ENCODE data around the gene DNAJC12.
"Not testable (repeated sequence)": the region's sequence is repeated elsewhere in the genome, so short reads cannot be mapped to it uniquely, and the experiment has no call there.

Gene DNAJC12

DNA sequence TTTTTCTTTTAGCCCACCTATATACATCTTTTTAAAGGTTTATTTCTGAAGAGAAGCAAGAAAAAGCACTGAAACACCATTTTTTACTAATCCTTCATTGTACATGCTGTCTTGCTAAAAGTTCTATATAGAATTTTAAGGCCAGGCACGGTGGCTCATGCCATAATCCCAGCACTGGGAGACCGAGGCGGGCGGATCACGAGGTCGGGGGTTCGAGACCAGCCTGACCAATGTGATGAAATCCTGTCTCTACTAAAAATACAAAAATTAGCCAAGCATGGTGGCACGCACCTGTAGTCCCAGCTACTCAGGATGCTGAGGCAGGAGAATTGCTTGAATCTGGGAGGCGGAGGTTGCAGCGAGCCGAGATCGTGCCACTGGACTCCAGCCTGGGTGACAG is 1.5 kb upstream of the DNAJC12 start:
- not testable (repeated sequence) for DNase-seq

DNA sequence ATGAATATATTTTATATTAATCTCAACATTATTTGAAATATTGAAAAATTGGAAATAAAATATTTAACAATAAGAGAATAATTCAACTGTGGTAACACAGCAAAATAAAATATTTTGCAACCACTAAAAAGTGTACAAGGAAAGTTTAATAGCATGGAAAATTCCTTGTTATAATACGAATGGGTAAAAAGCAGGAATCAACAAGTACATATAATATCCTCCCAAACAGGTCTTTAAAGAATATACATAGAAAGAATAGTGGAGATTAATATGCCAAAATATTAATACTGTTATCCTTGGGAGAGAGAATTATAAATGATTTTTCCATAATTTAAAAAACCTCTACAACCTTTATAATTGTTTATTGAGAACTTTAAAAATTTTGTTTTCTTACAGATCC is 1.0 kb downstream of the DNAJC12 start:
- no peak for DNase-seq

DNA sequence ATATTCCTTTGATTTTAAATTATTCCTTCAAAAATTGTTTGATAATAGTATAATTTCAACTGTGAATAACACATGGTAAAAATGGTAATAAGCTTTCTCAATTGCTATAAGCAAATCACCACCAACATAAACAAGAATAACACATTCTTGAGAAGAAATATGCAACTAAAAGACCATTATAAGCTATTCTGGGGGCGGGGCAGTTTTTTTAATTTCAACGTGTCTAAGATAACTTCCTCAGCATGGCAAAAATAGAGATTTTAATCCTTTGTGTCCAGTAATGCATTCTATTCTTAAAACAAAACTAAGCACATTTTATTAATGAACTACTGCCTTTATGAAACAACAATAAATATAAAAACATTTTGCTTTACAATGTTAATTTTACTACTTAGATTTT is 1.5 kb downstream of the DNAJC12 start:
- no peak for DNase-seq

DNA sequence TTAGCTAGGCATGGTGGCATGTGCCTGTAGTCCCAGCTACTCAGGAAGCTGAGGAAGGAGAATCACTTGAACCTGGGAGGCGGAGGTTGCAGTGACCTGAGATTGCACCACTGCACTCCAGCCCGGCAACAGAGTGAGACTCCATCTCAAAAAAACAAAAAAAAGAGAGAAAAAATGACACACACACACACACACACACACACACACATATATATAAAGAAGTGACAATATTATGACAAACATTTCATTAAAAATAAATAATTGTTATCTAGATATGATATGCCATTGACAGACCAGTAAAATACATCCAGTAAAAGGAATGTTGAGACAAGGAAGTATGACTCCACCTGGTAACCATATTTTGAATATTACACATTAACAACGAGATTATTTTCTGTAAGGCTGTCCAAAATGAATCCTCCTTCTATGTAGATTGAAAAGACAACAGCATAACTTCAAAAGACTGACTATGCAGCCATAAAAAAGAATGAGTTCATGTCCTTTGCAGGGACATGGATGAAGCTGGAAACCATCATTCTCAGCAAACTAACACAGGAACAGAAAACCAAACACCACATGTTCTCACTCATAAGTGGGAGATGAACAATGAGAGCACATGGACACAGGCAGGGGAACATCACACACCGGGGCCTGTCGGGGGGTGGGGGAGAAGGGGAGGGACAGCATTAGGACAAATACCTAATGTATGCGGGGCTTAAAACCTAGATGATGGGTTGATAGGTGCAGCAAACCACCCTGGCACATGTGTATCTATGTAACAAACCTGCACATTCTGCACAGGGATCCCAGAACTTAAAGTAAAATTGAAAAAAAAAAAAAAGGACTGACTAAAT is 2.2 kb downstream of the DNAJC12 start:
- DNase-seq, result not testable (repeated sequence)

DNA sequence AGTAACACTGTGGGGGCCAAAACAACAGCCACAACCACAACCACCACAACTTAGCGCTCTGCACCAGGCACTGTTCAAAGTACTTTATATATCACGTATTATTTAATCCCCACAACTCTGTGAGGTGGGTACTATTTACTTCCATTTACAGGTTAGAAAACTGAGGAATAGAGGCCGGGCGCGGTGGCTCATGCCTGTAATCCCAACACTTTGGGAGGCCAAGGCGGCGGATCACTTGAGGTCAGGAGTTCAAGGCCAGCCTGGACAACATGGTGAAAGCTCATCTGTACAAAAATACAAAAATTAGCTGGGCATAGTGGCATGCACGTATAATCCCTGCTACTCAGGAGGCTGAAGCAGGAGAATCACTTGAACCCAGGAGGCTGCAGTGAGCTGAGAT is 3.6 kb downstream of the DNAJC12 start:
- no peak for DNase-seq

DNA sequence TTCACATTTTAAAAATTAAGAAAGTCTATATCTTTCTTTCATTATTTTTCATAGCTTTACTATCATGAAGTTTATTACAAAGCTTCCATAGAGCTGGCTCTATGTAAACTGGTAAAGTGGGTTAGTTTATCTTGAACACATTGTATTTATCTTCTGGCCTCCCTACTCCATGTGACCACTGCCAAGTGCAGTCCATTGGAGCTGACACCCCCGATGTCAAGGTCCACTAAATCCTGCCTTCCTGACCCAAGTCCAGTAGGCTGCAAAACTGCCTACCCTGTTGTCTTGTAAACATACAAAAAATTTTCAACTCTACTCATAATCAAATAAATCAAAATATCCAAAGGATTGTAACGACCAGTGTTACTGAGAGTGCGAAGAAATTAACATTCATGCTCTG is 10.2 kb downstream of the DNAJC12 start:
- no peak for DNase-seq

DNA sequence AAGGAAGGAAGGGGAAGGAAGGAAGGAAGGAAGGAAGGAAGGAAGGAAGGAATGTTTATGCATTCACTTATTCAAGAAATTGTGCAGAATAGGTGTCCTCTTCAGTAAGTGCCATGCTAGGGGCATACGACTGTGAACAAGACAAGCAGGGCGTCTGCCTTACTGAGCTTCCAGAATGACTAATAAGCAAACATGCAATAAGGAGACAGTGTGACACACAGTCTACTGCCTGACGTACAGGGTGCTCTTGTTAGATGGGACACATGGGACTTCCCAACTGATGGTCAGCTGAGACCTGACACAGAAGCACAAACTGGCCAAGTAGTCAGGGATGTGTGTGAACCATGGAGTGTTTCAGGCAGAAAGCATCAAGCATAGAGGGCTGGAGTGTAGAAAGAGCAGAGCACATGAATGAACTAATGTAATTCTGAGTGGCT is 18.2 kb downstream of the DNAJC12 start:
- DNase-seq, result no peak

DNA sequence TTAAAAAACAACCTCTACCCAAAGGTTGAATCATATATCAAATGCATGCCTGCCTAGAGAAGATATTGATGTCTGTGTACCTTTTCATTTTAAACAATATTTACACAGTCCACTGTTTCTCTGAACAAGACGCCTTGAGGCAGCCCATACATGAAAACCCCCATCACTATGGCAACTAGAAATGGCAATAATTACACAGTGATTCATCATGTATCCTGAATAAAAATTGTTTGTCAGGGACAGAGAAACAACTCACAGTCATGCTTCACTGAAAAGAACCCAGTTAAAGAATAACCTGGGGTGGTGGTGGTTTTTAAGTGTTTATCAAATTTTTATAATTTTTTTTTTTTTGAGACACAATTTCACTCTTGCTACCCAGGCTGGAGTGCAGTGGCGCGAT is 19.7 kb downstream of the DNAJC12 start:
- DNase-seq, result no peak

DNA sequence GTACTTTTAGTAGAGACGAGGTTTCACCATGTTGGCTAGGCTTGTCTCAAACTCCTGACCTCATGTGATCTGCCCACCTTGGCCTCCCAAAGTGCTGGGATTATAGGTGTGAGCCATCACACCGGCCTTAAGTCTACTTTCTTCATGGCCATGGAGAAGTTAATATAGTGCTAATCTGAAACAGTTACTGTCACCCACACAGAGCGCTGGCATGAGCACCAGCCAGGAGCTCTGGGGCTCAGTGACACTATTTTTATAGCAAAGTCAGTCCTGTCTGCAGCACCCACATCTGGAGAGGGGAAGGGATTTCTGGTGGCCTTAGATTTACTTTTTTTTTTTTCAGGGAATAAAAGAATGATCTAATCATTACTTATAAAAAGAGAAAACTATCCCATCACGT is 21.3 kb downstream of the DNAJC12 start:
- no peak for DNase-seq

DNA sequence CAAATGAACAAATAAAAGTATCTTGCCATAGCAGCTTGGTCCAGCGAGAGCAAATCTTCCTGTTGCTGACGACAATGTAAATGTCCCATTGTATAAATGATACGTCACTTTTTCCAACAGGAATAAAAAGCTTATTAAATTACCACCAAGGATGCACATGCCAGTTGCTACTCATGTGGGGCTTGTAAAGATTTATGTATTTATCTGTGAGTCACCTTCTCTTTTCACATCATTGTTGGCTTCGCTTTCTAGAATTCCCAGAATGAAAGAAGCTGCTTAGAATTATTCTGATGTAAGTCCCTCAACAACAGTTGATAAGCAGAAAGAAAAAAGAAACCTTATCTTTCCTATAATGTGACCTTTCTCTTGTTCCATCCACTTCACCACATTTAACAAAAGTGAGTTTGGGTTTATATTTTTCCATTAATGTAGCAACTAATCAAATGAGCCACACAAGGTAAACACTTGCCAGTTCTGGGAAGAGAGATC is 22.4 kb downstream of the DNAJC12 start:
- DNase-seq, result no peak

DNA sequence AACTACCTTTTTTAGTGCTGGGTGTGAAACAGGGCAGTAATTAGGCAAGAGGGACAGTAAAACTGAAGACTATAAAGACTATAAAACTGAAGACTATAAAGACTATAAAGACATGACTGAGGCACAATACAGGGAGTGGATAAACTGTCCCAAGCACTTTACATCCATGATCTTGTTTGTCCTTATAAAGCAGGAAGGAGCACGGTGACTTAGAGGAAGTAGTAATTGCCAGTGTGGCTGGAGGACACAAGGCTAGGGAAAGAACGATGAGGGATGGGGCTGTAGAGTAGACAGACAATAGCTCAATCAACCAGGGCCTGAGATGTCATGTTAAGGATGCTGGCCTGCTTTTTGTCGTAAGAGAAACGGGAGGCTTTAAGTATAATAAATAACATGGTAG is 26.0 kb downstream of the DNAJC12 start:
- DNase-seq, result no peak

DNA sequence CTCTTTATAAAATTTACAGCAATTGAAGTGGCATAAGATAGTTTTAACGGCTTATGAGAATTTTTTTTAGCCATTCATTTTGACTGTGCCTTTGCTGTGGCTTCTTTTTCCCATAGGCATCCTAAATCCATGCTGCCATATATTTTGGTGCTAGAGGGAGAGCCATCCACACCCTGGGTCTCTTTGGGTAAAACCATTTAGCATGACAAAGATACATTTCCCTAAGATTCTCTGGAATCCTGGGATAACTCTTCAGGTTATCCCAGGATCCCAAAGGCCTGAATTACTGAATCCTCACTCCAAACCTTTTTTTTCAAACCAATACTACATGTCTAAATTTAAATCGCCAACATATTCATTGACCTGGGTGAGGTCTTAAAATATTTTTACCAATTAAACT is 28.9 kb downstream of the DNAJC12 start:
- DNase-seq, result no peak

DNA sequence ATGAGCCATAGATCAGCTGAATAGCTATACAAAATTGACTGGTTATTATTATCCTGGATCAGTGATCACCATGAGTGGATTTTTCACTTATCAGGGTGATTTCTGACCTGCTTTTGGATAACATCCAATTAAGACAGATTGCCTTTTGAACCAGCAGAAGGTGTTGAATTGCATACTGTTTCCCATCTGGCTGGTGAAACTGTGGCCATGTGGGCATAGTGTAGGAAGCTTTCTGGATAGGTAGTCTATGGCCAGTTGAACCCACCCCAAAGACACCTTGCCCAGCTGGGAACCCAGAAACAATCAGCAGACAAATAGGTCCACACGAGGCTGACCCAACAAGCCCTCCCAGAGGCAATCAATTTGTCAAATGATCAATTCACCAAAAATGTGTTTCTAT is 29.3 kb downstream of the DNAJC12 start:
- no peak for DNase-seq

DNA sequence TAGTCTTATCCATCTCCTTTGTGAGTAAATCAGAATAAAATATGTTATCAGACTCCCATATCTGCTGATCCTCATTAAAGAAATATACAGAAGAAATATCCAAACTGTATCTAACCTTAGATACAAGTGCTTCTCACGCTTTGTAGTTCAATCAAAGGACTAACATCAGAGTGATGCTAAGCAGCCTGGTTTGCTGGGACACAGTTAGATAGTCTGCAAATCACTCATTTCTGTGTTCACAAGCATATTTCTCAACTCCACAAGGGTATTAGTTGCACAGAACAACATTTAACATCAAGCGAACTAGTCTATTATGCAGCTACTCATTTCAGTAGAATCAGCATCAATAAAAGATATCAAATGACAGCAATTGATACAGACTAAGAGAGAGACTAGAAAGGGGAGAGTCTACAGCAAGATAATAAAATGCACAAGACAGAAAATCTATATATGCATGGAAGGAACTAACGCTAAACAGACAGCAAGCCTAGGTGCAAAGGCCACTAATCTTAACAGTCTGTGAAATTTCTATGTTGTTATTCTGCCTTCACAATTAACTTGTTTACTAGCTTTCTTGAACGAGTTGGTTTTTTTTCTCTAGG is 30.0 kb downstream of the DNAJC12 start:
- DNase-seq, result no peak

DNA sequence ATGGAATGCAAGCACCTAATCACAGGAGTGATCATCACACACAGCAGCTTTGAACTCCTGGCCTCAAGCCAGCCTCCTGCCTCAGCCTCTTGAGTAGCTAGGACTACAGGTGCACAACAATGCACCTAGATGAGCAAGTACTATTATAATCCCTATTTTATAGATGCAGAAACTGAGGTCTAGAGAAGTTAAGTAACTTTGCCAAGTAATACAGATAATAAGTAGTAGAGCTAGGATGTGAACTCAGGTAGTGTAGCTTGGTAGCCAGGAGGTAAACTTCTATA is 33.7 kb downstream of the DNAJC12 start:
- no peak for DNase-seq

DNA sequence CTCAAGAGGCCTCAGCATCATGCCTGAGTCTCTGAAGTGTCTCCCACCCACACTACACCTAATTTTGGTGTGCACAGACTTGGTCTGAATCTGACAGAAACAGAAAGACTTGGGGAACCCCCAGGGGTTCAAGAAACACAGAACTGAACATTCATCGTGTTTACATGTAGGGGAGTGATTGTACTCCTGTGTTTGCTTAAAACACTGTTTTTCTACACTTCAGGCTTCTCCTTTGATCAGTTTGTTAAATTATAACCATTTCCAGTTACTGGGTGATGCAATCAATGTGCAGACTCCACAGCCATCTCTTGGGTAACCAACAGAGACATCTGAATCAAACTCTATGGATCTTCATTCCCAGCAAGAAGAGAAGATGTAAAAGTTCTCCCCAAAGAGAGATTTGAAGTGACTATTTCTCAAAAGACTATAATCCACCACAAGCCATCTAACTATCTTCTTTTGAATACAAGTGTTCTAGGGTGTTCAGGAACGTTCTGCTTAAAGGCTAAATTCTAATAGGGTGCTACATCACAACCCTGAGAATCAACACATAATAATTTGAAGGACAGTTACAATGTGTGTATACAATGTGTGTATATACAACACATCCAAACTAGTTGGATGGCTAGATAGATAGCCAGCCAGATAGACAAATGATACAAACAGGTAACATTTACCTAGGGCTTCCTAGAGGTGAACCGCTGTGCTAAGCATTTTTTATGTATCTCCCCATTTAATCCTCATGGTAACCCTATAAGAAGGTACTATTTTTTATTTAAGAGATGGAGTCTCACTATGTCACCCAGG is 34.2 kb downstream of the DNAJC12 start:
- DNase-seq, result no peak

DNA sequence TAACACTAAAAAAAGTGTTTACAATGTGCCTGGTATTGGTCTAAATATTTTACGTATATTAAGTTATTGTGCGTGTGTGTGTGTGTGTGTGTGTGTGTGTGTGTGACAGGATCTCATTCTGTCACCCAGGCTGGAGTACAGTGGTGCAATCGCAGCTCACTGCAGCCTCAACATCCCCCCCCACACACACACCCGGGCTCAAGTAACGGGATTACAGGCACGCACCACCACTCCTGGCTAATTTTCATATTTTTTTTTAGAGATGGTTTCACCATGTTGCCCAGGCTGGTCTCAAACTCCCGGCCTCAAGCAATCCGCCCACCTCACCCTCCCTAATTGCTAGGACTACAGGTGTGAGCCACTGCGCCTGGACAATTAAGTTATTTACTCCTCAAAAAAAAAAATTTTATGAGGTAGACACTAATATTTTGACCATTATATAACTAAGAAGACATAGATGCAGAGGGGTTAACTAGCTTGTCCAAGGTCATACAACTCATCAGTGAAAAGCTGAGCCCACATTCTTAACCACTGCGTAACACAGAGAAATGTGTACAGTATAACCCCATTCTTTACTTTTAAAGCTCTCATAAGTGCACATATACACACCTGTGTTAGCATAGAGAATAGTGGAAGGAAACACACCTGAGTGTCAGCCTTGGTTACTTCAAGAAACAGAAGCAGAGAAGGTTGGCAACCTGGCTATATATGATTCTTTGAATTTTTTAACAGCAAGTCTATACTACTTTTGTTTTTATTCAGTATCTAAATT is 35.0 kb downstream of the DNAJC12 start:
- DNase-seq, result no peak

DNA sequence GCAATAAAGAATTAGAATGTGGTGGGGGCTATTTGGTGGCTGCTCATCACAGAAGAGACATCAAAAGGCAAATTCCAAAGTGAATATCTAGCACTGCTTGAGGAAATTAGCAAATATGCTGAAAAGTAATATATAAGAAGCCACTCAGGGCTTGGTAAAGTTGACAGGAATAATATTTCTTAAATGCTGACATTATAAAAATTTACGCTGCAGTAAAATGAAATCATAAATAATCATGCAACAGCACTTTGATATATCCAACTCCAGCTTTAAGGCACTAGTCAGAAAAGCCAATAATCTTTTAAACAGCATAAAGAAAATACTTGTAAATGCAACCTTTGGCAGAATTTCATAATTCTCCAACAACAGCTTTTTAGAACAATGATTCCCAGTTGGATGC is 36.9 kb downstream of the DNAJC12 start:
- DNase-seq, result no peak

DNA sequence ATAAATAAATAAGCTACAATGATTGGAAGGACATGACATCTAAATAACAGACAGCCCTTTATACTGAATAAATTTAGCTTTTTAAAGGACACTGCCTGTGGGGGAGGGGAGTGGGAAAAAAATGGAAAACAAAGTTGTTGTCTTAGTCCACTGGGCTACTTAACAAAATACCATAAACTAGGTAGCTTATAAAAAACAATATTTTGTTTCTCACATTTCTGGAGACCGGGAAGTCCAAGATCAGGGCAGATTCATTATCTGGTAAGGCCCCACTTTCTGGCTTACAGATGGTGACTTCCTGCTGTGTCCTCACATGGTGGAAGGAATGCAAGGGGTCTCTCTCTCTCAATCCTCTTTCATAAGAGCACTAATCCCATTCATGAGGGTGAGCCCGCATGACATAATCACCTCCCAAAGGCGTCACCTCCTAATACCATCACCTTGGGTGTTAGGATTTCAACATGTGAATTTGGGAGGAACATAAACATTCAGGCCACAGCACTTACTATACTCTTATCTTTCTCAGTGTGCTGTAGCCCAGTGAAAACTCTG is 43.0 kb downstream of the DNAJC12 start:
- no peak for DNase-seq

DNA sequence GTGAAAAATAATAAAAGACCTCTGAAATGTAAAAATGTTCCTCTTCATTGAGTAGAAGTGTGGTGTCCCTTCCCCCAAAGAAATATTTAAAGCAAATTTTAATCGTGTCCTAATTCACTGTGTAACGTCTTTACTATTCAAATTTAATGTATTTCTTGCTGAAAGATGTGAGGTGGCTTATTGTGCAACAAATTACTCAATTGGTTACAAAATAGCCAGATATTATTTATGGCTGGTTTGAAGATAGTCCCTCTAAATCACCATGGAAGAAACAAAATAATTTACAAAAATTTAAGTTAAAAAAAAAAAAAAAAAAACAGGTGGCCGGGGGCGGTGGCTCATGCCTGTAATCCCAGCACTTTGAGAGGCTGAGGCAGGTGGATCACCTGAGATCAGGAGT is 43.7 kb downstream of the DNAJC12 start:
- DNase-seq, result no peak

DNA sequence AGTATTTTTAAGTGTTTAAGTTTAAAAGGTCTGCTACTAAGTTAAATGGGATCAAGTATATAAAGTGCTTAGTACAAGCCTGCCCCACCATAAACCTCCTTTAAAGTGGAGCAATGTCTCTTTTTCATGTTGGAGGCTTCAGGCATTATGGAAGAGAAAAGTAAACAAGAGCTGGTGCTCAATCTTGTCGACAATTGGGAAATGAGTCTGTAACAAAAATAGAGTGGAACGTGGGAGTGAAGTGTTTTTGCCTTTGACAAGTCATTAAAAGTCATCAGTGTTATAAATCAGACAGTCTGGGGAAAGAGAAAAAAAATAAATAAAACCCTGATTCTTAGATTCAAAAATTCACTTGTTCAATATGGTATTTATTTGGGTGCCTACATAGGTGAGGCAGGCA is 44.7 kb downstream of the DNAJC12 start:
- no peak for DNase-seq

DNA sequence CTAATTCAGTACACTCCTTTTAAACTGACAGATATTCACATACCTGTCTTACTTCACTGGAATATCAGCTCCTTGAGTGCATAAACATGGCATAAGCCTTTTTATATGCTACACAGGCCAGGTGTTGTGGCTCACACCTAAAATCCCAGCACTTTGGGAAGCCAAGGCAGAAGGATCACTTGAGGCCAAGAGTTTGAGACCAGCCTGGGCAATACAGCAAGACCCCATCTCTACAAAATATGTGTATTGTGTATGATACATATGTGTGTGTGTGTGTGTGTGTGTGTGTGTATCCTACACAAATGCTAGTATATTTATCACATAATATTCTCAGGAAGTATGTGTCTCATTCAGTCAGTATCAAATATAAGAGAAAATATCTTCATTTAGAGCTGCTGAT is 45.3 kb downstream of the DNAJC12 start:
- no peak for DNase-seq
